ENCODE data around the gene ZNF182. TPM values are rescaled to one million over a fixed set of nuclear protein-coding genes. Genes with fewer than 3 reads are reported as not detected.
"Not testable (repeated sequence)": the region's sequence is repeated elsewhere in the genome, so short reads cannot be mapped to it uniquely, and the experiment has no call there.

Gene ZNF182
- total and polyA plus RNA-seq, 8 donors, result 1.8 to 6.2 (median 2.8) TPM

- no peaks in the 10 kb centered on the region for H3K36me3 ChIP-seq
- DNase-seq (no peak), ATAC-seq (no peak), FAIRE-seq (no peak)
- whole genome bisulfite sequencing, 2 donors, result 82 to 99% methylated on average over 4 of the region's 4 CpGs
- H3K27me3 ChIP-seq, result no peaks in the 10 kb centered on the region
- no peak for TF ChIP-seq CTCF (IDR thresholded peaks at IDR 0.05)
- no peaks in the 10 kb centered on the region for H3K4me1 ChIP-seq
- no peak overlapping the region for H3K27ac ChIP-seq
- no peak overlapping the region for H3K4me3 ChIP-seq
- intact Hi-C loops (cut with DNase I), result no loop called here
- no peaks in the 10 kb centered on the region for H3K9me3 ChIP-seq
Measured at GRCh38 chrX:47940448-47940847, 63.3 kb downstream of the ZNF182 start.

- H3K36me3 ChIP-seq, result no peaks in the 10 kb centered on the region
- H3K4me1 ChIP-seq, result no peaks in the 10 kb centered on the region
- no peak overlapping the region for H3K27ac ChIP-seq
- no peak for DNase-seq
- H3K9me3 ChIP-seq, result no peaks in the 10 kb centered on the region
- no peak for ATAC-seq
- TF ChIP-seq CTCF (IDR thresholded peaks at IDR 0.05), result no peak
- H3K4me3 ChIP-seq, result no peak overlapping the region
- WGBS, 2 donors, result 46 to 66% methylated on average over 3 of the region's 3 CpGs
- H3K27me3 ChIP-seq, result no peaks in the 10 kb centered on the region
- intact Hi-C loops (cut with DNase I), result no loop called here
- no peak for FAIRE-seq
Measured at GRCh38 chrX:47936940-47937317, 66.9 kb downstream of the ZNF182 start.

GRCh38 chrX:47936224-47936939 is 67.4 kb downstream of the ZNF182 start:
- no peaks in the 10 kb centered on the region for H3K9me3 ChIP-seq
- no peak overlapping the region for H3K27ac ChIP-seq
- H3K27me3 ChIP-seq, result no peaks in the 10 kb centered on the region
- intact Hi-C loops (cut with DNase I), result no loop called here
- no peaks in the 10 kb centered on the region for H3K36me3 ChIP-seq
- ATAC-seq (no peak), DNase-seq (no peak), FAIRE-seq (no peak)
- no peaks in the 10 kb centered on the region for H3K4me1 ChIP-seq
- 35 to 41% methylated on average over 15 of the region's 15 CpGs for WGBS, 2 donors
- H3K4me3 ChIP-seq, result no peak overlapping the region
- no peak for TF ChIP-seq CTCF (IDR thresholded peaks at IDR 0.05)

DNA sequence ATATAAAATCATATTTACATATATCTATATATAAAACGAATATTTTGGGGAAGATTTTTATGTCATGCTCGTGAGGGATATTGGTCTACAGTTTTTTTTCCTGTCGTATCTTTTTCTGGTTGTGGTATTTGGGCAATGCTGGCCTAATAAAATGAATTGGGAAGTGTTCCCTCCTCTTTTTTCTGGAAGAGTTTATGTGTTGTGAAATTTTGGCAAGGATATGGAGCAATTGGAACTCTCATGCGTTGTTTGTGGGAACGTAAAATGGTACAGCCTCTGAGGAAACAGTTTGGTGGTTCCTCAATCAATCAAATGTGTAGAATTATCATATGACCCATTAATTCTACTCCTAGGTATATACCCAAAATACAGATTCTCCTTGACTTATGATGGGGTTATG is 69.8 kb downstream of the ZNF182 start:
- ATAC-seq, result no peak
- Histone ChIP-seq H3K27me3 (no peaks in the 10 kb centered on the region), H3K4me1 (no peaks in the 10 kb centered on the region), H3K4me3 (no peak overlapping the region), H3K36me3 (no peaks in the 10 kb centered on the region), H3K9me3 (no peaks in the 10 kb centered on the region), H3K27ac (no peak overlapping the region)
- WGBS, 2 donors, result 56 to 61% methylated on average over 5 of the region's 5 CpGs
- no peak for TF ChIP-seq CTCF (IDR thresholded peaks at IDR 0.05)
- FAIRE-seq, result no peak
- intact Hi-C loops (cut with DNase I), result no loop called here
- DNase-seq, result no peak

DNA sequence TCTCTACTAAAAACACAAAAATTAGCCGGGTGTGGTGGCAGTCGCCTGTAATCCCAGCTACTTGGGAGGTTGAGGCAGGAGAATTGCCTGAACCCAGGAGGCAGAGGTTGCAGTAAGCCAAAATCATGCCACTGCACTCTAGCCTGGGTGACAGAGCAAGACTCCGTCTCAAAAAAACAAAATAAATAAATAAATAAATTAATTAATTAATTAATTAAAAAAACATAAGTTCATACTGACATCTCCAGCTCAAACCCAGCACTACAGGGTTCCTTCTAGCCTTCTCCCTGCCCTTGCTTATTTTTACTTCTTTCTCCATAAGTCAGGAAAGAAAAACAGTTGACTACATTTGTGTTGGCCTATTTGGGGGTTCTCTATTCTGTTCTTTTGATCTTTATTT is 71.8 kb downstream of the ZNF182 start:
- DNase-seq; FAIRE-seq; ATAC-seq; H3K36me3 ChIP-seq; H3K4me3 ChIP-seq; H3K27ac ChIP-seq; H3K9me3 ChIP-seq; intact Hi-C loops (cut with DNase I); H3K27me3 ChIP-seq; H3K4me1 ChIP-seq: not testable (repeated sequence)
- WGBS, 2 donors, result 62 to 91% methylated on average over 3 of the region's 3 CpGs

All from pancreas (tissue), 10 donors.